OCI-LY7 (cell line): Measurements from ENCODE around the gene TNFRSF1B.

Experiments
- EZH2phosphoT487 ChIP-seq: fragments of 200-600 bp; sonication (generic); IDR thresholded peaks from 2 replicates; pipeline ENCODE4 v1.6.1; 2018; ENCODE audit warnings: low read depth, borderline replicate concordance, mild to moderate bottlenecking, mixed run types, antibody characterized with exemption, low read length, moderate library complexity, mixed read lengths
- TF ChIP-seq, protein P1 (sequence below): fragments of 200-600 bp; sonication (generic); conservative IDR thresholded peaks from 2 replicates; pipeline ENCODE4 v1.5.1; 2014; ENCODE audit warnings: mild to moderate bottlenecking, antibody characterized with exemption, low read length, moderate library complexity, mixed read lengths

DNA sequence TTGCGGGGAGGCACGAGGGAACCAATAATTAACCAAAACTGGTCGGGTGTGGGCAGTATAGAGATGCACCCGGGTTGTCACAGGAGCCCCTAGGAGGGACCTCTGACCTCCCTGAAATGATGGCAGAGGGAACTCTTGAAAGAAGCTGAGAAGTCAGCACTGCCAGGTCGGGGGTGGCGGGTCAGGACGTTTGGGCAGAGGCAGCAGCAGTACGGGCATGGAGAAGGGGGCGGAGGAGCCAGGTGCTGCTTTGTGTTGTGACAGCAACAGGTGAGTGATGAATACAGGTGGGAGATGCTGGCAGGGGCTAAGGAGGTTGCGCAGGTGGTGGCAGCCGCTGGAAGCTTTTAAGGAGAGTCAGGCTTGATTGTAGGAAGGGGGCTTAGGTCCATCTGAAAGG lies 11.7 kb downstream of the TNFRSF1B start:
- TF ChIP-seq, protein P1, sequence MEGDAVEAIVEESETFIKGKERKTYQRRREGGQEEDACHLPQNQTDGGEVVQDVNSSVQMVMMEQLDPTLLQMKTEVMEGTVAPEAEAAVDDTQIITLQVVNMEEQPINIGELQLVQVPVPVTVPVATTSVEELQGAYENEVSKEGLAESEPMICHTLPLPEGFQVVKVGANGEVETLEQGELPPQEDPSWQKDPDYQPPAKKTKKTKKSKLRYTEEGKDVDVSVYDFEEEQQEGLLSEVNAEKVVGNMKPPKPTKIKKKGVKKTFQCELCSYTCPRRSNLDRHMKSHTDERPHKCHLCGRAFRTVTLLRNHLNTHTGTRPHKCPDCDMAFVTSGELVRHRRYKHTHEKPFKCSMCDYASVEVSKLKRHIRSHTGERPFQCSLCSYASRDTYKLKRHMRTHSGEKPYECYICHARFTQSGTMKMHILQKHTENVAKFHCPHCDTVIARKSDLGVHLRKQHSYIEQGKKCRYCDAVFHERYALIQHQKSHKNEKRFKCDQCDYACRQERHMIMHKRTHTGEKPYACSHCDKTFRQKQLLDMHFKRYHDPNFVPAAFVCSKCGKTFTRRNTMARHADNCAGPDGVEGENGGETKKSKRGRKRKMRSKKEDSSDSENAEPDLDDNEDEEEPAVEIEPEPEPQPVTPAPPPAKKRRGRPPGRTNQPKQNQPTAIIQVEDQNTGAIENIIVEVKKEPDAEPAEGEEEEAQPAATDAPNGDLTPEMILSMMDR, result no peak
- no peak for TF ChIP-seq EZH2phosphoT487
